ENCODE results near the gene GDI1. TPM values are rescaled to one million over a fixed set of nuclear protein-coding genes. Genes with fewer than 3 reads are reported as not detected.

Gene GDI1
- total RNA-seq, 2 donors from 2014 or later: 68.5 to 83.4 TPM

GRCh38 chrX:154441984-154442707 is 5.2 kb downstream of the GDI1 start:
- TF ChIP-seq, protein P1, sequence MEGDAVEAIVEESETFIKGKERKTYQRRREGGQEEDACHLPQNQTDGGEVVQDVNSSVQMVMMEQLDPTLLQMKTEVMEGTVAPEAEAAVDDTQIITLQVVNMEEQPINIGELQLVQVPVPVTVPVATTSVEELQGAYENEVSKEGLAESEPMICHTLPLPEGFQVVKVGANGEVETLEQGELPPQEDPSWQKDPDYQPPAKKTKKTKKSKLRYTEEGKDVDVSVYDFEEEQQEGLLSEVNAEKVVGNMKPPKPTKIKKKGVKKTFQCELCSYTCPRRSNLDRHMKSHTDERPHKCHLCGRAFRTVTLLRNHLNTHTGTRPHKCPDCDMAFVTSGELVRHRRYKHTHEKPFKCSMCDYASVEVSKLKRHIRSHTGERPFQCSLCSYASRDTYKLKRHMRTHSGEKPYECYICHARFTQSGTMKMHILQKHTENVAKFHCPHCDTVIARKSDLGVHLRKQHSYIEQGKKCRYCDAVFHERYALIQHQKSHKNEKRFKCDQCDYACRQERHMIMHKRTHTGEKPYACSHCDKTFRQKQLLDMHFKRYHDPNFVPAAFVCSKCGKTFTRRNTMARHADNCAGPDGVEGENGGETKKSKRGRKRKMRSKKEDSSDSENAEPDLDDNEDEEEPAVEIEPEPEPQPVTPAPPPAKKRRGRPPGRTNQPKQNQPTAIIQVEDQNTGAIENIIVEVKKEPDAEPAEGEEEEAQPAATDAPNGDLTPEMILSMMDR (IDR thresholded peaks at IDR 0.05): no peak
- TF ChIP-seq POLR2A (IDR thresholded peaks at IDR 0.05): no peak
- WGBS, 2 donors: 82 to 87% methylated on average over 7 to 18 of the region's 21 CpGs
- Histone ChIP-seq H3K27ac (no peak overlapping the region), H3K4me1 (peaks cover 33% of the 10 kb centered on the region), H3K9me3 (no peaks in the 10 kb centered on the region), H3K36me3 (replicated peaks in 1 of 2; ENCODE audit: insufficient read depth in 1 of 2, low read depth in 2 of 2) (no peaks in the 10 kb centered on the region), H3K27me3 (no peaks in the 10 kb centered on the region), H3K4me3 (no peak overlapping the region)
- intact Hi-C loops (cut with DNase I): no loop called here
- peak; percentile 28 to 72 (median 30) for DNase-seq
- no peak for ATAC-seq

GRCh38 chrX:154443479-154443910 is 6.5 kb downstream of the GDI1 start:
- ATAC-seq: peak; percentile 5
- intact Hi-C loops (cut with DNase I): no loop called here
- WGBS, 2 donors: 13% methylated on average over 9 to 10 of the region's 10 CpGs

GRCh38 chrX:154443992-154444754 is 7.2 kb downstream of the GDI1 start, which contains the start of gene FAM50A:
TSS of gene FAM50A (plus strand) at chrX:154444141. CDS start at chrX:154444236, 95 bp downstream.
- H3K27me3 ChIP-seq: no peaks in the 10 kb centered on the region
- no peaks in the 10 kb centered on the region for H3K9me3 ChIP-seq
- WGBS, 2 donors: 1% methylated on average over 54 of the region's 94 CpGs; no CpG with 5 or more reads in 1 of the 2 donors
- intact Hi-C loops (cut with DNase I): no loop called here
- ATAC-seq: peak; percentile 91
- peaks cover 22% of the 10 kb centered on the region for H3K4me1 ChIP-seq
- DNase-seq: peak; percentile 77 to 86 (median 80)
- TF ChIP-seq, protein P1 (IDR thresholded peaks at IDR 0.05): peak in 2 of 7 experiments; percentile 14 to 24
- no peak for TF ChIP-seq POLR2A (IDR thresholded peaks at IDR 0.05)
- H3K36me3 ChIP-seq (replicated peaks in 1 of 2; ENCODE audit: insufficient read depth in 1 of 2, low read depth in 2 of 2): peaks cover 0 to 4% of the 10 kb centered on the region in 2 donors
- peak within 1 kb of the TSS; percentile 58 to 81 (median 72) for H3K27ac ChIP-seq
- H3K4me3 ChIP-seq: peak within 1 kb of the TSS; percentile 10 to 25

More at GRCh38 chrX:154443479-154443910, 6.5 kb downstream of the GDI1 start:
- H3K27me3 ChIP-seq: no peaks in the 10 kb centered on the region
- peaks cover 0 to under 1% of the 10 kb centered on the region in 2 donors for H3K36me3 ChIP-seq (replicated peaks in 1 of 2; ENCODE audit: insufficient read depth in 1 of 2, low read depth in 2 of 2)
- TF ChIP-seq, protein P1 (IDR thresholded peaks at IDR 0.05): no peak
- no peak for TF ChIP-seq POLR2A (IDR thresholded peaks at IDR 0.05)
- DNase-seq: no peak
- H3K9me3 ChIP-seq: no peaks in the 10 kb centered on the region
- H3K27ac ChIP-seq: peak overlapping the region; percentile 58 to 81 (median 72)
- H3K4me1 ChIP-seq: peaks cover 26% of the 10 kb centered on the region
- no peak overlapping the region for H3K4me3 ChIP-seq

DNA sequence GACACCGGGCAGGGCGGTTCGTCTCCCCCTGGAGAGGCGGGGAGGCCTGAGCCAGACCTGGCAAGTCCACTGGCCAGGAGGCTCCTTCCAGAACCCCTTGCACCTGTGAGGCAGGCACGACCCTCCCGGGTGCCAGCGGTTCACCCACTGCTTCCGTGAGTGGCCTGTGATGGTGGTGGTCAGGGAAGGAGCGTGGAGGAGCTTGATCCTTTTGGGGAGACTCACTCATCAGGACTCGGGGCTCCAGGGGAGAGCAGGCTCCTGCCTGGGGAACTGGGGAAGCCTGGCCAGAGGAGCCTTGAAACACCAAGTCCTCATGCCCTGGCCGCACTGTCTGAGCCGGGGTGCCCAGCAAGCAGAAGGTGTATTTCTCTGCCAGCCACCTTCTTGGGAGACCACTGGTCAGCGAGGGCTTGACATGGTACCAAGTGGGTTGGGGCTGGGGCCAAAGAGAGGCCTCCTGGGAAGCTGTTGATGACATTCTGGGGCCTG is 7.8 kb downstream of the GDI1 start:
- 35% methylated on average over 4 of the region's 13 CpGs; no CpG with 5 or more reads in 1 of the 2 donors for WGBS, 2 donors
- intact Hi-C loops (cut with DNase I): no loop called here
- Histone ChIP-seq H3K36me3 (replicated peaks in 1 of 2; ENCODE audit: insufficient read depth in 1 of 2, low read depth in 2 of 2) (peaks cover 0 to 4% of the 10 kb centered on the region in 2 donors), H3K9me3 (no peaks in the 10 kb centered on the region), H3K27ac (peak overlapping the region in 3 of 4 donors; percentile 20 to 81 (median 78)), H3K27me3 (no peaks in the 10 kb centered on the region), H3K4me1 (peaks cover 22% of the 10 kb centered on the region), H3K4me3 (peak overlapping the region; percentile 10 to 25)
- TF ChIP-seq POLR2A (IDR thresholded peaks at IDR 0.05): no peak
- TF ChIP-seq, protein P1 (IDR thresholded peaks at IDR 0.05): no peak
- ATAC-seq (peak; percentile 6), DNase-seq (no peak)

Data from body of pancreas (tissue), 4 donors.